BJ (cell line): ENCODE data around the gene TNS3. TPM values are rescaled to one million over a fixed set of nuclear protein-coding genes. Genes with fewer than 3 reads are reported as not detected.

Experiments used
- CTCF ChIA-PET: fragments of 350-600 bp; formaldehyde crosslinking; extraction: SDS; loops from one replicate; lab custom pipeline; 2021; ENCODE audit warnings: antibody characterized with exemption, inconsistent platforms; lab: Yijun Ruan, JAX
- POLR2A ChIA-PET: fragments of 300-600 bp; sonication (Branson Sonifier 250); formaldehyde crosslinking; extraction: SDS; loops from one replicate; lab custom pipeline; 2021; ENCODE audit warnings: antibody characterized with exemption; lab: Charles Lee
- DNase-seq: peaks from one replicate; pipeline ENCODE4 v3.0.0-alpha.2; 2011; ENCODE audit warnings: low read depth
- H3K27me3 ChIP-seq: 2 replicates; pipeline ENCODE4 v1.6.0; 2011; ENCODE audit warnings: low read length; ENCODE audit not compliant: control insufficient read depth, insufficient read depth
- H3K36me3 ChIP-seq: 2 replicates; pipeline ENCODE4 v1.5.1; 2011; ENCODE audit warnings: low read length; ENCODE audit not compliant: control insufficient read depth, insufficient read depth
- H3K4me3 ChIP-seq: 2 replicates; pipeline ENCODE4 v1.5.1; 2011; ENCODE audit warnings: low read depth, mild to moderate bottlenecking, control low read depth, low read length
- polyA plus RNA-seq: library from polyadenylated mRNA; depleted of rRNA; stranded (reverse); fragments of >200 nt; gene quantifications from 2 replicates; pipeline ENCODE4 v1.2.3, GENCODE V29; 2011
- TF ChIP-seq, protein P1 (sequence below): IDR thresholded peaks from 2 replicates; pipeline ENCODE4 v1.5.1; 2011; ENCODE audit warnings: low read depth, mild to moderate bottlenecking, control low read depth, inconsistent platforms, low read length, moderate library complexity; ENCODE audit not compliant: insufficient read depth

Gene TNS3
- polyA plus RNA-seq, 1 experiment = 126 TPM

DNA sequence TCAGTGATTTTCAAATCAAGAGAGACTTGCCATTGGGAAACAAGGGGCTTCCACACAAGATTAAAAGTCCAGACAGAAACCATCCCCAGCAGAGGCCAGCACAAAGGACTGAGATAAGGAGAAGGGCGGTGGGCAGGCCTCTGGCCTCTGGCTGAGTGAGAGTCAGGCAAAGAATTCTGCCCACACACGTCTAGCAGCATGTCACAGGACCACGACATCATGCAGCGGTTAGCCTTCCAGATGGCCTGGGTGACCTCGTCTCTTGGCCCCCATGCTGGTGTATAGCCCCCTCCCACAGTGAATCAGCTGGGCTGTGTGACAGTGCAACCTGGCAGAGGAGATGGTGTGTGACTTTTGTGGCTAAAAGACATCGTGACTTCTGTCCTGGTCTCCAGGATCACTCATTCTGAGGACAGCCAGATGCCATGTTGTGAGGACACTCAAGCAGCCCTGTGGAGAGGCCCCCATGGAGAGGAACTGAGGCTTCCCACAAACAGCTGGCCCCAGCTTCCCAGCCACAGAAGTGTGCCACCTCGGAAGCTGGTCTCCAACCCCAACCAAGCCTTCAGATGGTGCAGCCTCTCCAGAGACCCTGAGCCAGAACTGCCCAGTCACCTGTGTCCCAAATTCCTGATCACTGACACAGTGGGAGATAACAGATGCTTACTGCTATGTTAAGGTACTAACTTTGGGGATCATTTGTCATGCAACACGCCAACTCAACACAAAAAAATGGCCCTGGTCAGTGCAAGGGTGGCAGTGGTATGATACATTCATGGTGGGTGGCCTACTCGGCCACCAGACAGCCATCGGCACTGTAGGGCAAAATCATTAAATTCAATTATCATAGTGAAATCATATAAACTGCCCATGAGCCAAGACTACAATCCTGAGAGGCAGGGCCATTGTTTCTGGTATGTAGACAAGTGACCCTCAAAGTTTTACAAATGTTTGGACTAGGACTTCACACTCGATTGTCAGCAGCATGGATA, 73.2 kb downstream of the TNS3 start:
- Histone ChIP-seq H3K36me3 (peaks cover 44% of the 10 kb centered on the region), H3K4me3 (no peak overlapping the region), H3K27me3 (no peaks in the 10 kb centered on the region)
- TF ChIP-seq, protein P1, sequence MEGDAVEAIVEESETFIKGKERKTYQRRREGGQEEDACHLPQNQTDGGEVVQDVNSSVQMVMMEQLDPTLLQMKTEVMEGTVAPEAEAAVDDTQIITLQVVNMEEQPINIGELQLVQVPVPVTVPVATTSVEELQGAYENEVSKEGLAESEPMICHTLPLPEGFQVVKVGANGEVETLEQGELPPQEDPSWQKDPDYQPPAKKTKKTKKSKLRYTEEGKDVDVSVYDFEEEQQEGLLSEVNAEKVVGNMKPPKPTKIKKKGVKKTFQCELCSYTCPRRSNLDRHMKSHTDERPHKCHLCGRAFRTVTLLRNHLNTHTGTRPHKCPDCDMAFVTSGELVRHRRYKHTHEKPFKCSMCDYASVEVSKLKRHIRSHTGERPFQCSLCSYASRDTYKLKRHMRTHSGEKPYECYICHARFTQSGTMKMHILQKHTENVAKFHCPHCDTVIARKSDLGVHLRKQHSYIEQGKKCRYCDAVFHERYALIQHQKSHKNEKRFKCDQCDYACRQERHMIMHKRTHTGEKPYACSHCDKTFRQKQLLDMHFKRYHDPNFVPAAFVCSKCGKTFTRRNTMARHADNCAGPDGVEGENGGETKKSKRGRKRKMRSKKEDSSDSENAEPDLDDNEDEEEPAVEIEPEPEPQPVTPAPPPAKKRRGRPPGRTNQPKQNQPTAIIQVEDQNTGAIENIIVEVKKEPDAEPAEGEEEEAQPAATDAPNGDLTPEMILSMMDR = no peak
- no peak for DNase-seq
- ChIA-PET CTCF (interaction anchor here (0.5 kb wide), 1 partner anchor 1924 kb away, joined by 3 read pairs; no protein-coding TSS in a partner anchor), POLR2A (no interaction called here)

- ChIA-PET POLR2A (no interaction called here), CTCF (no interaction called here)
- DNase-seq = no peak
- H3K4me3 ChIP-seq = no peak overlapping the region
- peaks cover 49% of the 10 kb centered on the region for H3K36me3 ChIP-seq
- no peaks in the 10 kb centered on the region for H3K27me3 ChIP-seq
- TF ChIP-seq, protein P1 = no peak
Observed at GRCh38 chr7:47507522-47507921, 74.4 kb downstream of the TNS3 start.

GRCh38 chr7:47506382-47507339, 75.2 kb downstream of the TNS3 start:
- TF ChIP-seq, protein P1 = no peak
- Histone ChIP-seq H3K4me3 (no peak overlapping the region), H3K36me3 (peaks cover 46% of the 10 kb centered on the region), H3K27me3 (no peaks in the 10 kb centered on the region)
- ChIA-PET CTCF (no interaction called here), POLR2A (no interaction called here)
- DNase-seq = no peak

GRCh38 chr7:47505312-47506007, 76.5 kb downstream of the TNS3 start:
- TF ChIP-seq, protein P1 = no peak
- DNase-seq = no peak
- no peak overlapping the region for H3K4me3 ChIP-seq
- ChIA-PET POLR2A (no interaction called here), CTCF (no interaction called here)
- H3K36me3 ChIP-seq = peaks cover 44% of the 10 kb centered on the region
- no peaks in the 10 kb centered on the region for H3K27me3 ChIP-seq
